ENCODE results near the gene NEMP2.

The NEMP2 gene

DNA sequence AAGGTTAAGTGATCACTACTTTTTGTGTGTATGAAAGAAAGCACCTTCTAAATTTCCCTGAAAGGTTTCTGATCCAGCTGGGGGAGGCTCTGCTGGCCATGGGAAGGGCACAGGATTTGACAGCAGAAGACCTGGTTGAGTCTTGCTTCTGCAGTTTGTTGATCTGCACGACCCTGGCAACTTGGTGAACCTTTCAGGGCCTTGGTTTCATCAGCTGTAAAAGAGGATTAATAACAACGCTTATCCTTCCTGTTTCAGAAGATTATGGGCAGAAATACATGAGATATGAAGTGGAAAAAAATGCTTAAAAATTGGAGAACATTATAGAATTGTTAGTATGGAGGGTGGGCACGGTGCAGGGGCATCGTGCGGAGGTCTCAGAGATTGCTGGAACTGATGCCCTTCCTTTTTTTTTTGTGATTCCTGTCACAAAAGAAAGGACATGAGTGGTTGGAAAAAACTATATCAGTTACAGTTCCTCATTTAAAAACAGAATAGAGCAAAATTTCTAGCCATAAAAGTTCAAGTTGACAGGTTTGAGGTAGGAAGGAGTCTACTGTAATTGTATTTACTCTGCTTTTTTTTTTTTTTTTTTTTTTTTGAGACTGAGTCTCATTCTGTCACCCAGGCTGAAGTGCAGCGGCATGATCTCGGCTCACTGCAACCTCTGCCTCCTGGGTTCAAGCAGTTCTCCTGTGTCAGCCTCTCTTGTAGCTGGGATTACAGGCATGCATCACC lies 79.0 kb downstream of the NEMP2 start:
- DNase-seq, result no peak

DNA sequence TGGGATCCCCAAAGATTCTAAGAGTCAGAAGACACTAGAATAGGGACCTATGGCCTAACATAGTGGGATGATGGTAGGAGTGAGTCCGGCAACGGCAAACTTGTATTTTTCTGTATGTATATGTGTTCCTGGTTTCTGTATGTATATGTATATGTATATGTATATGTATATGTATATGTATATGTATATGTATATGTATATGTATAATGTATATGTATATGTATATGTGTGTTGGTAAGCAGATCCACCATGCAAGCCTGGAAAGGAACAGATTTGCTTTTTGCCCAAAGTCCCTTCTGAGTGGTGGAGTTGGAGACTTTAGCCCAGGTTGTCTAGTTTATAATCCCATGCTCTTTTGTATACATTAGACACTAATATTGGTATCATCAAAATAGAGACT lies 79.7 kb downstream of the NEMP2 start:
- DNase-seq, result no peak

Measured in stimulated activated CD4-positive, alpha-beta T cell treated with anti-CD3 and anti-CD28 coated beads, Interleukin-4, amount 100 ng/mL, for 24 hours (primary cell).